Measurements from ENCODE around the gene GABBR2.

- TF ChIP-seq CTCF (conservative IDR thresholded peaks at IDR 0.05; ENCODE audit: low read depth, low read length) (no peak), EZH2 (IDR thresholded peaks at IDR 0.05; ENCODE audit: borderline replicate concordance, low read depth, low read length, poor library complexity, severe bottlenecking) (no peak)
These were observed 373.1 kb downstream of the GABBR2 start for GRCh38 chr9:98335661-98336060.

Data from A673 (cell line).